ENCODE data around the gene NXPH1.

Gene NXPH1

GRCh38 chr7:8422177-8422576, 11.2 kb upstream of the NXPH1 start:
- no peak overlapping the region for H3K4me3 ChIP-seq (ENCODE audit: low read depth, low read length)
- no peak for TF ChIP-seq CTCF (IDR thresholded peaks at IDR 0.05; ENCODE audit: control insufficient read depth, extremely low read depth, insufficient read depth)
- no peak for DNase-seq (ENCODE audit: low read depth)

- no peak for DNase-seq (ENCODE audit: low read depth)
- no peak overlapping the region for H3K4me3 ChIP-seq (ENCODE audit: low read depth, low read length)
- no peak for TF ChIP-seq CTCF (IDR thresholded peaks at IDR 0.05; ENCODE audit: control insufficient read depth, extremely low read depth, insufficient read depth)
Measured at GRCh38 chr7:8423057-8423456, 10.4 kb upstream of the NXPH1 start.

GRCh38 chr7:8425223-8425622, 8.2 kb upstream of the NXPH1 start:
- DNase-seq (ENCODE audit: low read depth), result no peak
- no peak for TF ChIP-seq CTCF (IDR thresholded peaks at IDR 0.05; ENCODE audit: control insufficient read depth, extremely low read depth, insufficient read depth)
- no peak overlapping the region for H3K4me3 ChIP-seq (ENCODE audit: low read depth, low read length)

- no peak for DNase-seq (ENCODE audit: low read depth)
- H3K4me3 ChIP-seq (ENCODE audit: low read depth, low read length), result no peak overlapping the region
- no peak for TF ChIP-seq CTCF (IDR thresholded peaks at IDR 0.05; ENCODE audit: control insufficient read depth, extremely low read depth, insufficient read depth)
Measured at GRCh38 chr7:8430643-8431042, 2.8 kb upstream of the NXPH1 start.

GRCh38 chr7:8434290-8435002, 1.0 kb downstream of the NXPH1 start:
- no peak overlapping the region for H3K4me3 ChIP-seq (ENCODE audit: low read depth, low read length)
- DNase-seq (ENCODE audit: low read depth), result no peak
- TF ChIP-seq CTCF (IDR thresholded peaks at IDR 0.05; ENCODE audit: control insufficient read depth, extremely low read depth, insufficient read depth), result no peak

- DNase-seq (ENCODE audit: low read depth), result no peak
- no peak overlapping the region for H3K4me3 ChIP-seq (ENCODE audit: low read depth, low read length)
- TF ChIP-seq CTCF (IDR thresholded peaks at IDR 0.05; ENCODE audit: control insufficient read depth, extremely low read depth, insufficient read depth), result no peak
Measured at GRCh38 chr7:8435095-8435494, 1.7 kb downstream of the NXPH1 start.

All from LNCaP clone FGC (cell line).